Epithelial cell of proximal tubule (primary cell): ENCODE measurements around the gene FHIT. TPM values are rescaled to one million over a fixed set of nuclear protein-coding genes. Genes with fewer than 3 reads are reported as not detected.

Source experiments
- DNase-seq: peaks from one replicate; pipeline ENCODE4 v3.0.0-alpha.2; 2011; ENCODE audit warnings: low read depth
- H3K4me3 ChIP-seq: 2 replicates; pipeline ENCODE4 v1.5.1; 2011; ENCODE audit warnings: low read depth, mild to moderate bottlenecking, low read length
- total RNA-seq: library from RNA; depleted of rRNA; stranded (reverse); fragments of >200 nt; gene quantifications from 2 replicates; pipeline ENCODE4 v1.2.3, GENCODE V29; 2015
- TF ChIP-seq, protein P1 (sequence below): conservative IDR thresholded peaks from 2 replicates; pipeline ENCODE4 v1.5.1; 2012; ENCODE audit warnings: low read depth, mild to moderate bottlenecking, low read length

Gene FHIT
- total RNA-seq, 1 donor from 2014 or later: 3.7 TPM

DNA sequence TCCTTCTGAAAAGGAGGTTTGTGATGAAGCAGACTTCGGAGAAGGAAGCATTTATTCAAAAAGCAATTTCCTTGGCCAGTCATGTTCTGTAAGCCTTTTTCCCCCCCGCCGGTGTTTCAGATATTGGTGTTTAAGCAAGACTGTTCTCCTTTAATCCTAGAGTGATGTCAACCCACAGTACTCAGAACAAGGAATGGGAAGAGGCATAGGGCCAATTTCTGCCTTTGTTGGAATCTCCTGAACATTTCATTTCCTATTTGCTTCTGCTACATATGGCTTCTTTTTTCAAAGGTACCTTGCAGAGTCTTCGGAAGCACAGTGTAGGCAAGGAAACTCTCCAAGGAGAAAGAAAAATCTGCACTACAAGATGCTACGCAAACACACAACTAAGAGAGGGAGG, 1488.3 kb downstream of the FHIT start:
- TF ChIP-seq, protein P1, sequence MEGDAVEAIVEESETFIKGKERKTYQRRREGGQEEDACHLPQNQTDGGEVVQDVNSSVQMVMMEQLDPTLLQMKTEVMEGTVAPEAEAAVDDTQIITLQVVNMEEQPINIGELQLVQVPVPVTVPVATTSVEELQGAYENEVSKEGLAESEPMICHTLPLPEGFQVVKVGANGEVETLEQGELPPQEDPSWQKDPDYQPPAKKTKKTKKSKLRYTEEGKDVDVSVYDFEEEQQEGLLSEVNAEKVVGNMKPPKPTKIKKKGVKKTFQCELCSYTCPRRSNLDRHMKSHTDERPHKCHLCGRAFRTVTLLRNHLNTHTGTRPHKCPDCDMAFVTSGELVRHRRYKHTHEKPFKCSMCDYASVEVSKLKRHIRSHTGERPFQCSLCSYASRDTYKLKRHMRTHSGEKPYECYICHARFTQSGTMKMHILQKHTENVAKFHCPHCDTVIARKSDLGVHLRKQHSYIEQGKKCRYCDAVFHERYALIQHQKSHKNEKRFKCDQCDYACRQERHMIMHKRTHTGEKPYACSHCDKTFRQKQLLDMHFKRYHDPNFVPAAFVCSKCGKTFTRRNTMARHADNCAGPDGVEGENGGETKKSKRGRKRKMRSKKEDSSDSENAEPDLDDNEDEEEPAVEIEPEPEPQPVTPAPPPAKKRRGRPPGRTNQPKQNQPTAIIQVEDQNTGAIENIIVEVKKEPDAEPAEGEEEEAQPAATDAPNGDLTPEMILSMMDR: no peak
- no peak for DNase-seq
- H3K4me3 ChIP-seq: no peak overlapping the region

DNA sequence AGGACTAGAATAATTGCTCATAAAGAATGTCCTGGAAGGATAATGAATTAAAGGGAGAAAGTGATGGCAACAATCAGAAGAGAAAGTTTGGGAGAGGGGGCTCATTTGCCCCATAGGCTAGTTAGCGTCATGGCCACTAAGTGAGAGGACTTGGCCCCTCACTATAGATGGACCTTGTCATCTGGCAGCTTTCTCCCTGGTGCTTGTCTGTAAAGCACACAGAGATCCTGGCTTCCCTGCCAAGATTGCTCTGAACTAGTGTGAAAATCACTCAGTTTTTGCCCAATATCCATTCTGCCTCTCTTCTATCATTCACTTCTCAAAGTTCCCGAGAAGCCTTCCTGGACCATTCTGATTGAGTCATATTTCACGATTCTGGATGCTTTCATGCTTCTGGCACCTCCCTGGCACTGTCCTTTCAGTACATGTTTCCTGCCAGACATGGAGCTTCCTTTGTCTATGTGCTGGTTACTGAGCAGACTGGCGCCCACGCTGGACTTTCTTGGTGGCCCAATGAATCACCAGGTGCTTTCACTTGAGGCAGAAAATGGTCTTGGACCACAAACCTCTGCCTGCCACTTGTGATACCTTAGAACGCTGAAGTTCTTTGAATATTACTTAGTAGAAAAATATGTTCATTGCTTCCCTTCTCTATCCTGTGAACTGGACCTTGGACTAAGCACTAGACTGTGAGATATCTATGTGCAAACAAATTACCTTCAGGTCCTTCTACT, 1491.8 kb downstream of the FHIT start:
- TF ChIP-seq, protein P1: no peak
- no peak overlapping the region for H3K4me3 ChIP-seq
- no peak for DNase-seq

DNA sequence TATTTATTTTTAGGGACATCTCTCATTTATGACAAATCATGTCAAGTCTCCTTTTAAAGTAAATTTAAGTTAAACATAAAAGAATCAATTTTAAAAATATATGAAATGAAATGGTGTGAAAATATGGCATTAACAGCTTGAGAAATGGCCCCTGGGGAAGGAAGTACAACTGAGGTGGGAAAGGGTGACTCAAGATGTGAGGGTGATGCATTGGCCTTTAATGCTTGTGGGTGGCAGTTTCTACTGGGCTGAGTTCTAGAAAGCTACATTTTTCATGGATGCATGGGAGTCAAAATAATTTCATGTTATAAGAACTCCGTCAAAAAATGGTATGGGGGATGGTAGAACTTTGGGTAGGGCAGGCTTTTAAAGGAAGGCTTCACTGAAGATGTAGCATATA, 1492.6 kb downstream of the FHIT start:
- TF ChIP-seq, protein P1: no peak
- no peak for DNase-seq
- H3K4me3 ChIP-seq: no peak overlapping the region

DNA sequence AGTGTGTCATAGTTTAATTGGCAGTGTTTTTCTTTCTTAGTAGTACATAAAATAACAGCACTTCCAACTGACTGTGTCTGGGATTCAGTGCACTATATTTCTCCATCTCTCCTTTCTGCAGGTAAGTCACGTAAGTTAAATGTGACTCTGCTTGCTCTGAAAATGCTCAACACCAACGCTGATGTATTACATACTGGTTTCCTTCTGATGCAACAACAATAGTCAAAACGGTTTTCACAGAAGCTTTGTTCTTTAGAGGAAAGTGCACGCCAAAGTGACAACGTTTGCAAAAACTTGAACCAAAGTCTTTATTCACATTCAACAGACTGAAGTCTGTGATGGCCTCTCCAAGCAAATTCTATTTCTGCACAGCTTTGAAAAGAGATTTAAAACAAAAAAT, 1494.3 kb downstream of the FHIT start:
- H3K4me3 ChIP-seq: no peak overlapping the region
- DNase-seq: no peak
- TF ChIP-seq, protein P1: no peak

DNA sequence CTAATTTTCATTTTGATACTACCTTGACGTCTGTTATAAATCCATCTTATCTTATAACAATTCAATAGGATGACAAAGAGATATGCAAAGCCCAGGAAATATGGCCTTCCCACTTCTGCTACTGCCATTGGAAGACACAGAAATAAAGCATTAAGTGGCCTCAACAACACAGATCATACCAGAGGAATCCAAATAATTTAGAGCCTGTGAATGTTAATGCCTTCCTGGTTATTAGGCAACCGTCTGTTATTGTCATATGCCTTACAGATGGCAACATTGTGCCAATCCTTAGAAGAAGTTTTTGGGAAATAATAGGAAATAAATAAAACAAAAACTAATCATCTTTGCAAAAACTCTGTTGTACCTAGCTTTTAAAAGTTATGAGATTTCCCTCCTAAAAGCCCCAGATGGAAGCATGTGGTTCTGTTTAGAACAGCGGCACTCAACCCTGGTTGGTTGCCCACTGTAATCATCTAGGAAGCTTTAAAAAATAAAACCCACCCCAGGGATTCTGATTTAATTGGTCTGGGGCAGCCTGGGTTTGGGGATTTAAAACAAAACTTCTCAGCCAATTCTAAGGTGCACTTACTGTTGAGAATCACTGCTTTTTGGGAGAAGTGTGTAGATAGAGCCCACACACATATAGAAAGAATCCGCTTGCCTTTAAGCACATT, 1496.7 kb downstream of the FHIT start:
- DNase-seq: no peak
- TF ChIP-seq, protein P1: no peak
- H3K4me3 ChIP-seq: no peak overlapping the region

DNA sequence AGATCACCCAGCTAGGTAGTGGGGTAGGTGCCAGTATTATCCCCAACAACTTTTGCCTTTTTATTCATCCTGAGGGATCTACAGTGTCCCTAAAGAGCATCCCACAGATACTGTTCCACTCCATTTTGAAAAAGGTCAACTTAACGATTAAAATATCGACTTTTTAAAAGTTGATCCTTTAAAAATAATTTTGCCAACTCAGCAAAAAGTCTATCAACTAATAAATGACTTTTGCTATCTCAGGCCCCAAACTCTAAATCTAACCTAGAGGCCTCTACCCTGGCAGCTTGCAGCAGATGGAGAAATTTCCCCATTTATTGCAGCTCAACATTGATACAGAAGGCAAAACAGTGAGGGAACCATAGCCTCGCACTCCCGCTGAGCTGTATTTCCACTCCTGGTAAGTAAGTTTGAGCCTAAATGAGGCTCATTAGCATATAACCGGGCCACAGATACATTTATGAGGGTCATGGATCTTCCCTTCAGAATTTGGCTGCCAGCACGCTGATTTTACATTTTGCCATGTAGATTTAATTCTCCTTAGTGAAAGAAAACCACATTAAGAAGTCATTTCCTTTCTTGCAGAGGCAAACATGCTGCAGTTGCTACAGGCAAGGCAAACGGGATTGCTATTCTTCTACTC, 1497.3 kb downstream of the FHIT start:
- H3K4me3 ChIP-seq: no peak overlapping the region
- TF ChIP-seq, protein P1: no peak
- no peak for DNase-seq

DNA sequence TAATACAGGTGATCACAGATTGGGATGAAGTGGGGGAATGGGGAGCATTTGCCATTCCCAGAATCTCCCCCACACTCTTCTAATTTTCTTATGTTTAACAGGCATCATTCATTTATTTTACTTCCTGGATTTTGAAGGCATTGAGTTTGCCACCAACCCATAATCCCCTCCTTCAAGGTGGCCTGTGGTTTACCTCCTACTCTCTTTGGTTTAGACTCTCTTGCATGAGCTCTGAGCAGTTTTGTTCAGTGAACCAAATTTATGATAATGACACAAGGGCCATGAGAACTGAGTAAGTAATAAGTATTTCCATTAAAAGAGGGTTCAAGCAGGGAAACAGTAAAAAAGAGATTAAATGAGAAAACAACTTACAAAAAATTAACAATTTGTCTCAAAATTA, 1498.3 kb downstream of the FHIT start:
- DNase-seq: no peak
- TF ChIP-seq, protein P1: no peak
- no peak overlapping the region for H3K4me3 ChIP-seq
